B cell (primary cell): ENCODE results near the gene SDK2. TPM values are rescaled to one million over a fixed set of nuclear protein-coding genes. Genes with fewer than 3 reads are reported as not detected.

Source experiments
- ATAC-seq: fragments of 200-7000 bp; cut with Tn5 transposase; one replicate; pipeline ENCODE4 v1.10.0; 2021; ENCODE audit warnings: low read depth, mild to moderate bottlenecking, moderate number of reproducible peaks, moderate library complexity
- CTCF ChIA-PET: fragments of 350-600 bp; sonication (Branson Sonifier 250); formaldehyde crosslinking; loops from one replicate; lab custom pipeline; 2021; ENCODE audit warnings: antibody characterized with exemption, inconsistent platforms; lab: Charles Lee
- POLR2A ChIA-PET: fragments of 350-600 bp; sonication (Branson Sonifier 250); formaldehyde crosslinking; loops from one replicate; lab custom pipeline; 2021; ENCODE audit warnings: antibody characterized with exemption; lab: Charles Lee
- DNase-seq: peaks from one replicate; pipeline ENCODE4 v3.0.0; 2013
- H2AFZ ChIP-seq: 2 replicates; pipeline ENCODE4 v1.6.1; 2012; ENCODE audit warnings: mild to moderate bottlenecking, low read depth, low read length; ENCODE audit not compliant: insufficient read depth, poor library complexity, severe bottlenecking
- H3K27ac ChIP-seq, 2 donors: 1 replicate in 1 of 2; 2 replicates in 1 of 2; pipeline ENCODE4 v1.5.1; 2012 to 2013; ENCODE audit warnings: low read length in 2 of 2, mild to moderate bottlenecking in 2 of 2, moderate library complexity in 1 of 2
- H3K27me3 ChIP-seq, 4 experiments: fragments of 200-600 bp in 1 of 4; sonication (generic) in 1 of 4; replicated peaks in 1 of 4; 1 replicate in 2 of 4; 2 replicates in 2 of 4; pipeline versions ENCODE4 v1.6.1 to v1.7.0; 2013 to 2016; ENCODE audit warnings: low read length in 3 of 4, mild to moderate bottlenecking in 2 of 4, mixed read lengths in 1 of 4, moderate library complexity in 1 of 4; ENCODE audit not compliant: insufficient read depth in 4 of 4, control insufficient read depth in 3 of 4; ENCODE audit errors: control extremely low read depth in 1 of 4
- H3K36me3 ChIP-seq, 2 experiments: replicated peaks in 1 of 2; 1 replicate in 1 of 2; 2 replicates in 1 of 2; pipeline versions ENCODE4 v1.6.1 to v1.7.1; 2013; ENCODE audit warnings: low read length in 1 of 2; ENCODE audit not compliant: insufficient read depth in 2 of 2, control insufficient read depth in 1 of 2; ENCODE audit errors: control extremely low read depth in 1 of 2, extremely low read depth in 1 of 2
- H3K4me1 ChIP-seq, 2 donors: fragments of 200-600 bp in 1 of 2; sonication (generic) in 1 of 2; 1 replicate in 1 of 2; 2 replicates in 1 of 2; pipeline versions ENCODE4 v1.5.1 to v1.6.1; 2013 to 2017; ENCODE audit warnings: low read length in 2 of 2; ENCODE audit not compliant: control insufficient read depth in 2 of 2, insufficient read depth in 2 of 2
- H3K4me2 ChIP-seq: replicated peaks from 2 replicates; pipeline ENCODE3; 2012; ENCODE audit warnings: mild to moderate bottlenecking, low read depth, low read length; ENCODE audit not compliant: poor library complexity, severe bottlenecking
- H3K4me3 ChIP-seq, 5 experiments: fragments of 200-600 bp in 1 of 5; sonication (generic) in 1 of 5; 1 replicate in 3 of 5; 2 replicates in 2 of 5; pipeline versions ENCODE4 v1.5.1 to v1.7.0; 2011 to 2016; ENCODE audit warnings: low read length in 4 of 5, mild to moderate bottlenecking in 4 of 5, low read depth in 2 of 5, control low read depth in 1 of 5, moderate library complexity in 1 of 5; ENCODE audit not compliant: insufficient read depth in 1 of 5; ENCODE audit errors: control extremely low read depth in 1 of 5, extremely low read depth in 1 of 5
- H3K79me2 ChIP-seq: fragments of 200-600 bp; sonication (generic); one replicate; pipeline ENCODE4 v1.6.0; 2016; ENCODE audit warnings: low read length; ENCODE audit not compliant: control insufficient read depth, insufficient read depth
- H3K9ac ChIP-seq: fragments of 200-600 bp; sonication (generic); 2 replicates; pipeline ENCODE4 v1.6.1; 2017; ENCODE audit warnings: mild to moderate bottlenecking, low read length, moderate library complexity
- H3K9me3 ChIP-seq, 3 donors: one replicate each; pipeline versions ENCODE4 v1.6.1 to v1.7.1; 2013; ENCODE audit warnings: low read length in 2 of 3; ENCODE audit not compliant: control insufficient read depth in 2 of 3, insufficient read depth in 1 of 3; ENCODE audit errors: control extremely low read depth in 1 of 3
- H4K20me1 ChIP-seq: 2 replicates; pipeline ENCODE4 v1.6.0; 2012; ENCODE audit warnings: mild to moderate bottlenecking, low read length; ENCODE audit not compliant: insufficient read depth, control insufficient read depth, poor library complexity, severe bottlenecking
- H3K27ac Mint-ChIP-seq: one replicate; pipeline ENCODE4 v1.8.0; 2021; ENCODE audit warnings: mixed read lengths
- H3K27me3 Mint-ChIP-seq: one replicate; pipeline ENCODE4 v1.8.0; 2021; ENCODE audit warnings: mixed read lengths
- H3K4me1 Mint-ChIP-seq: one replicate; pipeline ENCODE4 v1.8.0; 2021; ENCODE audit warnings: mixed read lengths
- H3K4me3 Mint-ChIP-seq: one replicate; pipeline ENCODE4 v1.8.0; 2021; ENCODE audit warnings: mixed read lengths
- H3K9me3 Mint-ChIP-seq: one replicate; pipeline ENCODE4 v1.8.0; 2022; ENCODE audit warnings: mixed read lengths; ENCODE audit not compliant: insufficient read depth
- EZH2 ChIP-seq: IDR thresholded peaks from 2 replicates; pipeline ENCODE4 v1.6.1; 2012; ENCODE audit warnings: borderline replicate concordance, low read depth, mild to moderate bottlenecking, moderate library complexity, low read length; ENCODE audit not compliant: insufficient read depth, poor library complexity, severe bottlenecking
- WGBS: methylation state at CpG from one replicate; pipeline ENCODE4 v1.1.5; 2013; ENCODE audit warnings: missing lambda C conversion rate; ENCODE audit not compliant: insufficient coverage; 5-methylcytosine and 5-hydroxymethylcytosine counted together
- intact Hi-C: fragments of 100-400 bp; cut with micrococcal nuclease; formaldehyde crosslinking; loops from one replicate; pipeline ENCODE4 v1.10.0; 2022
- polyA plus RNA-seq: library from polyadenylated mRNA; depleted of rRNA; stranded (reverse); fragments of >200 nt; gene quantifications from 2 replicates; pipeline ENCODE4 v1.2.3, GENCODE V29; 2012
- total RNA-seq, 2 donors: library from RNA; stranded (reverse); fragments of 120-200 nt in 1 of 2; gene quantifications; 1 replicate in 1 of 2; 2 replicates in 1 of 2; pipeline versions ENCODE4 v1.2.3 to v1.2.4, GENCODE V29; 2013 to 2022
- TF ChIP-seq, protein P1 (sequence below): fragments of 200-600 bp; IDR thresholded peaks from one replicate; pipeline ENCODE4 v1.8.0; 2022; ENCODE audit warnings: antibody characterized with exemption, mild to moderate bottlenecking

Gene SDK2
- total and polyA plus RNA-seq, 2 donors (not counting 1 experiment from before 2014, with no cell fraction given): 3.2 to 13.0 TPM

DNA sequence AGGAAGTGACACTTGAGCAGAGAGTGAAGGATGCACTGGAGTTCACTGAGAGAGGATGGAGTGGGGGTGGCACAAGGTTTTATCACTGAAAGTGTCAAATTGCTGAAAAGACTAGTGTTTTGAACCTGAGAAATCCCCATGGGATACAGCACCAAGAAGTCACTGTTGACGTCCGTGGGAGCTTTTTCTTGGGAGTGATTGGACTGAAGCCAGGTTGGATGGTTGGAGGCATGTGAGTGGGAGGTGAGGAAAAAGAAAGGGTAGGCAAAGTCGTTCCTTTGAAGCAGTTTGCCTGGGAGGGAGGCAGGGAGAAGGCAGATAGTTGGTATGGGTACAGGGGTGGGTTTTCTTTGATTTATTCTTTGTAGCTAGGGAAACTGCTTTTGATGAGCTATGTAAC is 39.9 kb upstream of the SDK2 start:
- no peak for TF ChIP-seq EZH2
- TF ChIP-seq, protein P1, sequence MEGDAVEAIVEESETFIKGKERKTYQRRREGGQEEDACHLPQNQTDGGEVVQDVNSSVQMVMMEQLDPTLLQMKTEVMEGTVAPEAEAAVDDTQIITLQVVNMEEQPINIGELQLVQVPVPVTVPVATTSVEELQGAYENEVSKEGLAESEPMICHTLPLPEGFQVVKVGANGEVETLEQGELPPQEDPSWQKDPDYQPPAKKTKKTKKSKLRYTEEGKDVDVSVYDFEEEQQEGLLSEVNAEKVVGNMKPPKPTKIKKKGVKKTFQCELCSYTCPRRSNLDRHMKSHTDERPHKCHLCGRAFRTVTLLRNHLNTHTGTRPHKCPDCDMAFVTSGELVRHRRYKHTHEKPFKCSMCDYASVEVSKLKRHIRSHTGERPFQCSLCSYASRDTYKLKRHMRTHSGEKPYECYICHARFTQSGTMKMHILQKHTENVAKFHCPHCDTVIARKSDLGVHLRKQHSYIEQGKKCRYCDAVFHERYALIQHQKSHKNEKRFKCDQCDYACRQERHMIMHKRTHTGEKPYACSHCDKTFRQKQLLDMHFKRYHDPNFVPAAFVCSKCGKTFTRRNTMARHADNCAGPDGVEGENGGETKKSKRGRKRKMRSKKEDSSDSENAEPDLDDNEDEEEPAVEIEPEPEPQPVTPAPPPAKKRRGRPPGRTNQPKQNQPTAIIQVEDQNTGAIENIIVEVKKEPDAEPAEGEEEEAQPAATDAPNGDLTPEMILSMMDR: no peak
- Histone ChIP-seq H3K4me3 (no peak overlapping the region), H3K9ac (no peak overlapping the region), H3K27me3 (peaks cover 0 to under 1% (median 0%) of the 10 kb centered on the region in 4 experiments), H3K4me1 (no peaks in the 10 kb centered on the region), H3K79me2 (no peaks in the 10 kb centered on the region), H3K4me2 (no peak overlapping the region), H3K9me3 (peaks cover 0 to 10% (median 0%) of the 10 kb centered on the region in 3 donors), H3K36me3 (no peaks in the 10 kb centered on the region), H3K27ac (no peak overlapping the region), H2AFZ (no peak overlapping the region), H4K20me1 (no peaks in the 10 kb centered on the region)
- ATAC-seq (no peak), DNase-seq (no peak)
- H3K27me3 Mint-ChIP-seq: peaks cover 16% of the 10 kb centered on the region
- WGBS: 81% methylated on average over 3 of the region's 3 CpGs
- intact Hi-C loops: no loop called here
- H3K4me1 Mint-ChIP-seq: no peaks in the 10 kb centered on the region
- H3K27ac Mint-ChIP-seq: no peak overlapping the region
- ChIA-PET POLR2A (no interaction called here), CTCF (no interaction called here)
- H3K4me3 Mint-ChIP-seq: no peak overlapping the region
- peaks cover 7% of the 10 kb centered on the region for H3K9me3 Mint-ChIP-seq

GRCh38 chr17:73683771-73684170 is 39.5 kb upstream of the SDK2 start:
- TF ChIP-seq, protein P1: no peak
- no peak for TF ChIP-seq EZH2
- intact Hi-C loops: no loop called here
- H3K9ac ChIP-seq: no peak overlapping the region

More at GRCh38 chr17:73683771-73684170, 39.5 kb upstream of the SDK2 start:
- H3K27ac ChIP-seq: no peak overlapping the region
- POLR2A ChIA-PET: no interaction called here
- H3K79me2 ChIP-seq: no peaks in the 10 kb centered on the region
- 93% methylated on average over 4 of the region's 6 CpGs for WGBS
- H2AFZ ChIP-seq: no peak overlapping the region
- CTCF ChIA-PET: no interaction called here
- Mint-ChIP-seq H3K9me3 (peaks cover 7% of the 10 kb centered on the region), H3K4me3 (no peak overlapping the region), H3K27ac (no peak overlapping the region), H3K27me3 (peaks cover 20% of the 10 kb centered on the region), H3K4me1 (no peaks in the 10 kb centered on the region)
- H3K4me3 ChIP-seq: no peak overlapping the region
- H4K20me1 ChIP-seq: no peaks in the 10 kb centered on the region
- no peak overlapping the region for H3K4me2 ChIP-seq
- DNase-seq (no peak), ATAC-seq (no peak)
- no peaks in the 10 kb centered on the region for H3K4me1 ChIP-seq
- H3K36me3 ChIP-seq: no peaks in the 10 kb centered on the region
- peaks cover 0 to 2% (median 0%) of the 10 kb centered on the region in 4 experiments for H3K27me3 ChIP-seq
- H3K9me3 ChIP-seq: peaks cover 0 to 10% (median 0%) of the 10 kb centered on the region in 3 donors
